GM18909 (cell line): ENCODE data around the gene NSMCE1.

Experiments used
- ATAC-seq: cut with Tn5 transposase; IDR thresholded peaks from one replicate; pipeline ENCODE4 v1.9.1; 2021; ENCODE audit warnings: mild to moderate bottlenecking; ENCODE audit not compliant: unreplicated experiment, poor library complexity

Gene NSMCE1

GRCh38 chr16:27232901-27233625 lies 35.5 kb downstream of the NSMCE1 start:
- no peak for ATAC-seq

- ATAC-seq: peak; percentile 63
These were observed 36.3 kb downstream of the NSMCE1 start for GRCh38 chr16:27232061-27232900.

GRCh38 chr16:27231692-27232060 lies 36.9 kb downstream of the NSMCE1 start:
- no peak for ATAC-seq

GRCh38 chr16:27230562-27231001 lies 38.0 kb downstream of the NSMCE1 start:
- ATAC-seq: no peak

GRCh38 chr16:27229891-27230470 lies 38.6 kb downstream of the NSMCE1 start:
- ATAC-seq: no peak

- ATAC-seq: no peak
These were observed 39.7 kb downstream of the NSMCE1 start for GRCh38 chr16:27228621-27229501.

GRCh38 chr16:27228045-27228444 lies 40.5 kb downstream of the NSMCE1 start:
- no peak for ATAC-seq

- ATAC-seq: no peak
These were observed 41.4 kb downstream of the NSMCE1 start for GRCh38 chr16:27226976-27227705.

- no peak for ATAC-seq
These were observed 42.1 kb downstream of the NSMCE1 start for GRCh38 chr16:27226476-27226875.

GRCh38 chr16:27225536-27226360 lies 42.8 kb downstream of the NSMCE1 start:
- ATAC-seq: no peak

- ATAC-seq: no peak
These were observed 43.8 kb downstream of the NSMCE1 start for GRCh38 chr16:27224741-27225300.

- no peak for ATAC-seq
These were observed 44.3 kb downstream of the NSMCE1 start for GRCh38 chr16:27224271-27224737.

- ATAC-seq: no peak
These were observed 44.9 kb downstream of the NSMCE1 start for GRCh38 chr16:27223701-27224100.

- no peak for ATAC-seq
These were observed 45.4 kb downstream of the NSMCE1 start for GRCh38 chr16:27223226-27223610.

- ATAC-seq: no peak
These were observed 46.0 kb downstream of the NSMCE1 start for GRCh38 chr16:27222249-27223225.

- no peak for ATAC-seq
These were observed 46.9 kb downstream of the NSMCE1 start for GRCh38 chr16:27221576-27222248.

GRCh38 chr16:27220991-27221390 lies 47.6 kb downstream of the NSMCE1 start:
- ATAC-seq: no peak
